GM06990 (cell line): Measurements from ENCODE around the gene GRIN2B.

Experiments
- DNase-seq: peaks from one replicate; pipeline ENCODE4 v3.0.0-alpha.2; 2011; ENCODE audit not compliant: insufficient read length; ENCODE audit errors: extremely low read depth
- H3K27me3 ChIP-seq: replicated peaks from 2 replicates; pipeline ENCODE4 v1.6.0; 2011; ENCODE audit warnings: low read length; ENCODE audit not compliant: control insufficient read depth, insufficient read depth
- H3K36me3 ChIP-seq: 2 replicates; pipeline ENCODE4 v1.5.1; 2011; ENCODE audit warnings: low read length; ENCODE audit not compliant: control insufficient read depth, insufficient read depth
- H3K4me3 ChIP-seq: replicated peaks from 2 replicates; pipeline ENCODE4 v1.5.1; 2011; ENCODE audit warnings: low read depth, mild to moderate bottlenecking, control low read depth, low read length
- TF ChIP-seq, protein P1 (sequence below): IDR thresholded peaks from 2 replicates; pipeline ENCODE4 v1.5.1; 2011; ENCODE audit warnings: low read length, control low read depth, mild to moderate bottlenecking, inconsistent platforms; ENCODE audit not compliant: insufficient read depth, poor library complexity, severe bottlenecking

GRIN2B gene

DNA sequence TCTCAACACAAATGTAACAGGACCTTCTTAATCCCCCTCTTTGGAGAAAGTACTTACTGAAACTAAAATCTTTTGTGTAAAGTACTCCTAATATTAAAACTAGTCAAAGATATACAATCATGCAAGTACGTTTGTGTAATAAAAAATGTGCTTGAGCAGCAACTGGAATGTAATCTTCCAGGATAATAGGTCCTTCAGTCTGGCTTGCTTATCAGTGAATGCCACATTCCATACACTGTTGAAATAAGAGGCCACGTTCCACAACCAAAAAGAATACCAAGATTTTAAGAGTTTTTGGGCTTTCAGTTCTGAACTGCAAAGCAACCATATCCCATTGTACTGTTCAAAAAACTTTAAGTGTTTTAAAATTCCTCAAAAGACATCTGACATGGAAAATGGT is 26.2 kb upstream of the GRIN2B start:
- TF ChIP-seq, protein P1, sequence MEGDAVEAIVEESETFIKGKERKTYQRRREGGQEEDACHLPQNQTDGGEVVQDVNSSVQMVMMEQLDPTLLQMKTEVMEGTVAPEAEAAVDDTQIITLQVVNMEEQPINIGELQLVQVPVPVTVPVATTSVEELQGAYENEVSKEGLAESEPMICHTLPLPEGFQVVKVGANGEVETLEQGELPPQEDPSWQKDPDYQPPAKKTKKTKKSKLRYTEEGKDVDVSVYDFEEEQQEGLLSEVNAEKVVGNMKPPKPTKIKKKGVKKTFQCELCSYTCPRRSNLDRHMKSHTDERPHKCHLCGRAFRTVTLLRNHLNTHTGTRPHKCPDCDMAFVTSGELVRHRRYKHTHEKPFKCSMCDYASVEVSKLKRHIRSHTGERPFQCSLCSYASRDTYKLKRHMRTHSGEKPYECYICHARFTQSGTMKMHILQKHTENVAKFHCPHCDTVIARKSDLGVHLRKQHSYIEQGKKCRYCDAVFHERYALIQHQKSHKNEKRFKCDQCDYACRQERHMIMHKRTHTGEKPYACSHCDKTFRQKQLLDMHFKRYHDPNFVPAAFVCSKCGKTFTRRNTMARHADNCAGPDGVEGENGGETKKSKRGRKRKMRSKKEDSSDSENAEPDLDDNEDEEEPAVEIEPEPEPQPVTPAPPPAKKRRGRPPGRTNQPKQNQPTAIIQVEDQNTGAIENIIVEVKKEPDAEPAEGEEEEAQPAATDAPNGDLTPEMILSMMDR, result no peak
- no peak for DNase-seq
- no peaks in the 10 kb centered on the region for H3K27me3 ChIP-seq
- no peaks in the 10 kb centered on the region for H3K36me3 ChIP-seq
- no peak overlapping the region for H3K4me3 ChIP-seq

DNA sequence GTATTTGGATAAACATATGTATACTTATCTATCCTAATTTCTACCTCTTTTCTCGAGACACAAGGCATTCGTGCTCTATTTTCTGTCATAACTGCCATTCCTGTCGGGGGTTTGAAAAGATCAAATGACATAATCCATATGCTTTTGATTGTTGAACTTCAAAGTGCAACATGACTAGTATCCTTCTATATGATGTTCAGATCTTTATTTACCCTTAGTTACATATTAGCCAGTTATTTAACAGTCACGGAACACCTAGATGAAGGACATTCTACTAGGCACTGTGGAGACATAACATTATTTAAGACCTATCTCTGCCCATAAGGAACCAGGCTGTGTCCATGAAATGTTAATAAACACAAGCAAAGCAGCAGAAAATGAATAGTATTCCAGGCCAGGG is 11.2 kb upstream of the GRIN2B start:
- TF ChIP-seq, protein P1, result no peak
- Histone ChIP-seq H3K36me3 (no peaks in the 10 kb centered on the region), H3K27me3 (no peaks in the 10 kb centered on the region), H3K4me3 (no peak overlapping the region)
- no peak for DNase-seq

DNA sequence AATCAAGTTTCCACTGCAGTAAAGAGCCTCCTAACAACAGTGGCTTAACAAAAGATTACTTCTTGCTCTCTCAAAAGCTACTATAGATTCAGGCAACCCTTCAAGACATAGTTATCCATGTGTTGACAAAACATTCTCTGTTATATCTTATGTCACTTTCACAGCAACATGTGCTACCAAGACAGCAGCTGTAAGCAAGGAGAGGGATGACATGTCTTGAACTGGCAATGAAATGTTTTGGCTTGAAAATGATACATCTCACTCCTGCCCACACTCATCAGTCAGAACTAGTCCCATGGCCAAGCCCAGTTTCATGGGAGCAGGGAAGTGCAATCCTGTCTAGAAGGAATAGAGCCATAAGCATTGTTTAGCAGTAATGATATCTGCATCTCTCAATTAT is 10.7 kb upstream of the GRIN2B start:
- H3K36me3 ChIP-seq, result no peaks in the 10 kb centered on the region
- TF ChIP-seq, protein P1, result no peak
- no peak overlapping the region for H3K4me3 ChIP-seq
- DNase-seq, result no peak
- no peaks in the 10 kb centered on the region for H3K27me3 ChIP-seq

DNA sequence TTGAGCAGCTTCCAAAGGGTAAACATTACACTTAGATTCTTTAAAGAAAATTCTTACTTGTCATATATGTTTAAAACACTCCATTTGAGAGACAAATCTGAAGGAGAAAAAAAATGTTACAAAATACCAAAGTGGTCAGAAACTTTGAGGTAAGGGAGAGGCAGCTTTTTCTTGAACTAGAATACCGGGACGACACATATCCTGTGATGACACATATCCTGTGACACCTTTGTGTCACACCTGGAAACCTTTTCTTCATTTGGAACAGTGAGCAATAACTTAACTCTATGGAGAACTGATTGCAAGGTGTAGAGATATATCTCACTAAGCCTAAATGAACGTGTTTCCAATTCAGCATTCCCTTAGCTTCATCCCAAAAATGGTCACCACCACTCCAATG is 4.6 kb upstream of the GRIN2B start:
- Histone ChIP-seq H3K27me3 (peaks cover 1% of the 10 kb centered on the region; the same call in 1 of the 2 replicates), H3K36me3 (no peaks in the 10 kb centered on the region), H3K4me3 (no peak overlapping the region)
- TF ChIP-seq, protein P1, result no peak
- no peak for DNase-seq

DNA sequence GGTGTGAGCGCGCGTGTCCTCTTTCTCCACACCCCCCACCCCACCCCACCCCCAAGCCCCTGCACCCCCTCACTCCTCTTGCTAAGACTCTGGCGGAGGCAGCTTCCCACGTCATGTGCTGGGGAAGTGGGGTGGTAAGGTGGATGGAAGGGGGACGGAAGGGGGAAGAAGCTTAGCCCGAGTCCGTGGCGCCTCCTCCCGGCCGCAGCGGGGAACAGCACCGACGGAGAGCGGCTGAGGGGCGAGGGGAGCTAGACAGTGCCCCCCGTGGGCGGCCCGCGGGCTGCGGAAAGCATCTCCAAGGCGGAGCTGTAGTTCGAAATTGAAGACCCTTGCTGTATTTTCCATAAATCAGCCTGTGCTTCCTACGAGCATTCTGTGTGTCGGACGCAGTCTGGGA is 588 bp upstream of the GRIN2B start:
- Histone ChIP-seq H3K4me3 (no peak overlapping the region), H3K36me3 (no peaks in the 10 kb centered on the region), H3K27me3 (peaks cover 1% of the 10 kb centered on the region)
- peak; percentile 30 for DNase-seq
- TF ChIP-seq, protein P1, result peak; percentile 31
